ENCODE measurements around the gene B9D2. TPM values are rescaled to one million over a fixed set of nuclear protein-coding genes. Genes with fewer than 3 reads are reported as not detected.

B9D2 gene
- total and polyA plus RNA-seq, 7 donors: 7.2 to 14.5 (median 10.1) TPM

GRCh38 chr19:41309180-41310032 is 54.5 kb downstream of the B9D2 start:
- Histone ChIP-seq H3K27ac (peak overlapping the region; percentile 88 to 96 (median 95)), H3K27me3 (no peaks in the 10 kb centered on the region), H3K9me3 (no peaks in the 10 kb centered on the region), H3K4me1 (peaks cover 0 to 44% (median 39%) of the 10 kb centered on the region in 4 donors), H3K36me3 (peaks cover 25 to 52% (median 33%) of the 10 kb centered on the region in 4 donors), H3K4me3 (peak overlapping the region; percentile 61 to 83 (median 68))
- intact Hi-C loops (cut with DNase I): loop anchor here (5.0 kb wide), 3 partner anchors 43 to 1022 kb away; partner anchors contain the start of genes AKT2, AXL and TGFB1
- WGBS, 2 donors: 2 to 10% methylated on average over 26 of the region's 26 CpGs
- no peak for DNase-seq
- TF ChIP-seq POLR2AphosphoS5 (IDR thresholded peaks at IDR 0.05) (peak in 2 of 4 donors; percentile 12 to 31), POLR2A (IDR thresholded peaks at IDR 0.05) (no peak)

- Histone ChIP-seq H3K4me3 (peak overlapping the region in 2 of 4 donors; percentile 61 to 83), H3K27ac (peak overlapping the region; percentile 88 to 96 (median 95)), H3K27me3 (no peaks in the 10 kb centered on the region), H3K9me3 (no peaks in the 10 kb centered on the region), H3K36me3 (peaks cover 33 to 55% (median 41%) of the 10 kb centered on the region in 4 donors), H3K4me1 (peaks cover 0 to 45% (median 39%) of the 10 kb centered on the region in 4 donors)
- intact Hi-C loops (cut with DNase I): loop anchor here (1.0 to 5.0 kb wide), 4 partner anchors 45 to 1021 kb away; partner anchors contain the start of genes AKT2 and AXL
- DNase-seq: peak; percentile 96
- 20 to 21% methylated on average over 8 of the region's 8 CpGs for WGBS, 2 donors
- TF ChIP-seq CTCF (IDR thresholded peaks at IDR 0.05): peak; percentile 91 to 98 (median 97)
- TF ChIP-seq POLR2AphosphoS5 (IDR thresholded peaks at IDR 0.05): peak; percentile 25 to 60 (median 53)
- no peak for TF ChIP-seq POLR2A (IDR thresholded peaks at IDR 0.05)
- TF ChIP-seq EP300 (IDR thresholded peaks at IDR 0.05): no peak
Measured at GRCh38 chr19:41308450-41309179, 55.3 kb downstream of the B9D2 start.

GRCh38 chr19:41307954-41308449 is 55.9 kb downstream of the B9D2 start:
- Histone ChIP-seq H3K27me3 (no peaks in the 10 kb centered on the region), H3K4me1 (peaks cover 0 to 45% (median 39%) of the 10 kb centered on the region in 4 donors), H3K36me3 (peaks cover 38 to 55% (median 40%) of the 10 kb centered on the region in 4 donors), H3K27ac (peak overlapping the region; percentile 88 to 96 (median 95)), H3K4me3 (no peak overlapping the region), H3K9me3 (no peaks in the 10 kb centered on the region)
- TF ChIP-seq CTCF (IDR thresholded peaks at IDR 0.05) (no peak), POLR2A (IDR thresholded peaks at IDR 0.05) (no peak), EP300 (IDR thresholded peaks at IDR 0.05) (no peak), POLR2AphosphoS5 (IDR thresholded peaks at IDR 0.05) (no peak)
- no peak for DNase-seq
- intact Hi-C loops (cut with DNase I): loop anchor here (1.0 to 5.0 kb wide), 4 partner anchors 45 to 1021 kb away; partner anchors contain the start of genes AKT2 and AXL
- 46 to 50% methylated on average over 4 of the region's 4 CpGs for WGBS, 2 donors

- 32 to 69% methylated on average over 8 of the region's 8 CpGs for WGBS, 2 donors
- Histone ChIP-seq H3K9me3 (no peaks in the 10 kb centered on the region), H3K27ac (peak overlapping the region; percentile 88 to 96 (median 95)), H3K36me3 (peaks cover 44 to 55% (median 45%) of the 10 kb centered on the region in 4 donors), H3K27me3 (no peaks in the 10 kb centered on the region), H3K4me3 (no peak overlapping the region), H3K4me1 (peaks cover 0 to 45% (median 38%) of the 10 kb centered on the region in 4 donors)
- TF ChIP-seq POLR2A (IDR thresholded peaks at IDR 0.05) (no peak), POLR2AphosphoS5 (IDR thresholded peaks at IDR 0.05) (no peak), CTCF (IDR thresholded peaks at IDR 0.05) (no peak), EP300 (IDR thresholded peaks at IDR 0.05) (no peak)
- no peak for DNase-seq
- intact Hi-C loops (cut with DNase I): loop anchor here (5.0 kb wide), 2 partner anchors 90 to 1020 kb away; partner anchors contain the start of genes AKT2 and AXL
Measured at GRCh38 chr19:41307090-41307875, 56.7 kb downstream of the B9D2 start.
